ENCODE data around the gene CTDP1.

DNA sequence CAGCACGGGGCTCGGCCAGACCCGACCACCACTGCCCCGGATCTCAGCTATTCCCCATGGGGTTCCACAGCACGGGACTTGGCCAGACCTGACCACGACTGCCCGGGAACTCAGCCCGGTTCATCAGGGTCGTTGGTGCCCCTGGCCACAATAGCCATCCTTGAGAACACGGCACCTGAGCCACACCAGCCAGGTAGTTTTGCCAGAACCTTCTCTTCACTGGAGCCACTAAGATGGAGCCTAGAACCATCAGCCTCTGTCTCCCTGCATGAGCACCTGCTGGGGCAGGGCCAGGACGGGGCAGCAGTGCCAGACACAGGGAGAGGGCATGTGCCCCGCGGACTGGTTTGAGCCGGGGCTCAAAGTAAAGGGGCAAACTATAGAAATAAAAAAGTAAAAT lies 106.7 kb downstream of the CTDP1 start:
- TF ChIP-seq, protein P1, sequence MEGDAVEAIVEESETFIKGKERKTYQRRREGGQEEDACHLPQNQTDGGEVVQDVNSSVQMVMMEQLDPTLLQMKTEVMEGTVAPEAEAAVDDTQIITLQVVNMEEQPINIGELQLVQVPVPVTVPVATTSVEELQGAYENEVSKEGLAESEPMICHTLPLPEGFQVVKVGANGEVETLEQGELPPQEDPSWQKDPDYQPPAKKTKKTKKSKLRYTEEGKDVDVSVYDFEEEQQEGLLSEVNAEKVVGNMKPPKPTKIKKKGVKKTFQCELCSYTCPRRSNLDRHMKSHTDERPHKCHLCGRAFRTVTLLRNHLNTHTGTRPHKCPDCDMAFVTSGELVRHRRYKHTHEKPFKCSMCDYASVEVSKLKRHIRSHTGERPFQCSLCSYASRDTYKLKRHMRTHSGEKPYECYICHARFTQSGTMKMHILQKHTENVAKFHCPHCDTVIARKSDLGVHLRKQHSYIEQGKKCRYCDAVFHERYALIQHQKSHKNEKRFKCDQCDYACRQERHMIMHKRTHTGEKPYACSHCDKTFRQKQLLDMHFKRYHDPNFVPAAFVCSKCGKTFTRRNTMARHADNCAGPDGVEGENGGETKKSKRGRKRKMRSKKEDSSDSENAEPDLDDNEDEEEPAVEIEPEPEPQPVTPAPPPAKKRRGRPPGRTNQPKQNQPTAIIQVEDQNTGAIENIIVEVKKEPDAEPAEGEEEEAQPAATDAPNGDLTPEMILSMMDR (IDR thresholded peaks at IDR 0.05), result no peak
- no peak for TF ChIP-seq POLR2A (IDR thresholded peaks at IDR 0.05)
